ENCODE results near the gene RIT2. TPM values are rescaled to one million over a fixed set of nuclear protein-coding genes. Genes with fewer than 3 reads are reported as not detected.

RIT2 gene
- total RNA-seq, 1 donor from 2014 or later = not detected

- H3K4me3 Mint-ChIP-seq (ENCODE audit: unreplicated experiment) = no peak overlapping the region
- no peak for TF ChIP-seq CTCF (IDR thresholded peaks at IDR 0.05; ENCODE audit: unreplicated experiment)
Observed at GRCh38 chr18:42893977-42894376, 221.5 kb downstream of the RIT2 start.

GRCh38 chr18:42892181-42892580 lies 223.3 kb downstream of the RIT2 start:
- no peak for TF ChIP-seq CTCF (IDR thresholded peaks at IDR 0.05; ENCODE audit: unreplicated experiment)
- Mint-ChIP-seq H3K9me3 (ENCODE audit: unreplicated experiment) (no peaks in the 10 kb centered on the region), H3K27ac (ENCODE audit: unreplicated experiment) (no peak overlapping the region), H3K4me3 (ENCODE audit: unreplicated experiment) (no peak overlapping the region), H3K36me3 (ENCODE audit: low read depth, unreplicated experiment) (no peaks in the 10 kb centered on the region), H3K27me3 (ENCODE audit: unreplicated experiment) (no peaks in the 10 kb centered on the region), H3K4me1 (ENCODE audit: unreplicated experiment) (no peaks in the 10 kb centered on the region)
- no peak for DNase-seq (ENCODE audit: low spot score)

More at GRCh38 chr18:42893977-42894376, 221.5 kb downstream of the RIT2 start:
- no peak for DNase-seq (ENCODE audit: low spot score)
- Mint-ChIP-seq H3K27ac (ENCODE audit: unreplicated experiment) (no peak overlapping the region), H3K4me1 (ENCODE audit: unreplicated experiment) (no peaks in the 10 kb centered on the region), H3K27me3 (ENCODE audit: unreplicated experiment) (no peaks in the 10 kb centered on the region), H3K9me3 (ENCODE audit: unreplicated experiment) (no peaks in the 10 kb centered on the region), H3K36me3 (ENCODE audit: low read depth, unreplicated experiment) (no peaks in the 10 kb centered on the region)

GRCh38 chr18:42891705-42892104 lies 223.8 kb downstream of the RIT2 start:
- H3K4me1 Mint-ChIP-seq (ENCODE audit: unreplicated experiment) = no peaks in the 10 kb centered on the region
- H3K36me3 Mint-ChIP-seq (ENCODE audit: low read depth, unreplicated experiment) = no peaks in the 10 kb centered on the region
- DNase-seq (ENCODE audit: low spot score) = no peak
- H3K9me3 Mint-ChIP-seq (ENCODE audit: unreplicated experiment) = no peaks in the 10 kb centered on the region
- H3K4me3 Mint-ChIP-seq (ENCODE audit: unreplicated experiment) = no peak overlapping the region
- H3K27ac Mint-ChIP-seq (ENCODE audit: unreplicated experiment) = no peak overlapping the region
- TF ChIP-seq CTCF (IDR thresholded peaks at IDR 0.05; ENCODE audit: unreplicated experiment) = no peak
- H3K27me3 Mint-ChIP-seq (ENCODE audit: unreplicated experiment) = no peaks in the 10 kb centered on the region

GRCh38 chr18:42883169-42883568 lies 232.3 kb downstream of the RIT2 start:
- H3K27ac Mint-ChIP-seq (ENCODE audit: unreplicated experiment) = no peak overlapping the region
- DNase-seq (ENCODE audit: low spot score) = no peak
- no peak overlapping the region for H3K4me3 Mint-ChIP-seq (ENCODE audit: unreplicated experiment)
- H3K4me1 Mint-ChIP-seq (ENCODE audit: unreplicated experiment) = no peaks in the 10 kb centered on the region
- no peaks in the 10 kb centered on the region for H3K9me3 Mint-ChIP-seq (ENCODE audit: unreplicated experiment)
- no peaks in the 10 kb centered on the region for H3K27me3 Mint-ChIP-seq (ENCODE audit: unreplicated experiment)
- no peaks in the 10 kb centered on the region for H3K36me3 Mint-ChIP-seq (ENCODE audit: low read depth, unreplicated experiment)
- no peak for TF ChIP-seq CTCF (IDR thresholded peaks at IDR 0.05; ENCODE audit: unreplicated experiment)

- DNase-seq (ENCODE audit: low spot score) = no peak
- Mint-ChIP-seq H3K36me3 (ENCODE audit: low read depth, unreplicated experiment) (no peaks in the 10 kb centered on the region), H3K9me3 (ENCODE audit: unreplicated experiment) (no peaks in the 10 kb centered on the region), H3K4me3 (ENCODE audit: unreplicated experiment) (no peak overlapping the region), H3K4me1 (ENCODE audit: unreplicated experiment) (no peaks in the 10 kb centered on the region), H3K27me3 (ENCODE audit: unreplicated experiment) (no peaks in the 10 kb centered on the region), H3K27ac (ENCODE audit: unreplicated experiment) (no peak overlapping the region)
- TF ChIP-seq CTCF (IDR thresholded peaks at IDR 0.05; ENCODE audit: unreplicated experiment) = no peak
Observed at GRCh38 chr18:42882122-42882521, 233.4 kb downstream of the RIT2 start.
